MCF 10A (cell line): ENCODE measurements around the gene PAGE2B. TPM values are rescaled to one million over a fixed set of nuclear protein-coding genes. Genes with fewer than 3 reads are reported as not detected.

Experiments used
- Bru-seq: library from RNA; stranded (reverse); fragments of 400-500 nt; gene quantifications from one replicate; lab custom pipeline; 2021; lab: Mats Ljungman, UMichigan
- BruChase-seq, 2 experiments: library from RNA; stranded (reverse); fragments of 400-500 nt; gene quantifications; one replicate each; lab custom pipeline; 2021; lab: Mats Ljungman, UMichigan
- BruUV-seq: library from RNA; stranded (reverse); fragments of 400-500 nt; replicated peaks from 2 replicates; lab custom pipeline; 2021; lab: Mats Ljungman, UMichigan
- CTCF ChIA-PET: fragments of 300-600 bp; sonication (Branson Sonifier 250); formaldehyde crosslinking; extraction: SDS; loops from one replicate; lab custom pipeline; 2021; ENCODE audit warnings: antibody characterized with exemption, inconsistent platforms; lab: Yijun Ruan, JAX
- POLR2A ChIA-PET: fragments of 300-600, 350-650 bp; sonication (Branson Sonifier 250); formaldehyde crosslinking; extraction: SDS; loops from one replicate; lab custom pipeline; 2020; ENCODE audit warnings: antibody characterized with exemption, inconsistent platforms; lab: Yijun Ruan, JAX
- DNase-seq: peaks from one replicate; pipeline ENCODE4 v3.0.0-alpha.2; 2018; ENCODE audit not compliant: unreplicated experiment
- H3K27ac Mint-ChIP-seq: one replicate; pipeline ENCODE4 v1.8.0; 2022; ENCODE audit warnings: mild to moderate bottlenecking, low read depth, mixed read lengths; ENCODE audit not compliant: unreplicated experiment
- H3K27me3 Mint-ChIP-seq: one replicate; pipeline ENCODE4 v1.8.0; 2022; ENCODE audit warnings: mixed read lengths; ENCODE audit not compliant: insufficient read depth, unreplicated experiment
- H3K36me3 Mint-ChIP-seq: one replicate; pipeline ENCODE4 v1.8.0; 2022; ENCODE audit warnings: mild to moderate bottlenecking, moderate library complexity, mixed read lengths; ENCODE audit not compliant: insufficient read depth, unreplicated experiment
- H3K4me1 Mint-ChIP-seq: one replicate; pipeline ENCODE4 v1.8.0; 2022; ENCODE audit warnings: mixed read lengths; ENCODE audit not compliant: insufficient read depth, unreplicated experiment
- H3K4me3 Mint-ChIP-seq: one replicate; pipeline ENCODE4 v1.8.0; 2022; ENCODE audit warnings: mild to moderate bottlenecking, moderate library complexity, mixed read lengths; ENCODE audit not compliant: unreplicated experiment
- H3K9me3 Mint-ChIP-seq: one replicate; pipeline ENCODE4 v1.8.0; 2022; ENCODE audit warnings: mixed read lengths; ENCODE audit not compliant: unreplicated experiment
- CTCF ChIP-seq: fragments of 200-600 bp; IDR thresholded peaks from one replicate; pipeline ENCODE4 v1.8.0; 2022; ENCODE audit warnings: antibody characterized with exemption, mild to moderate bottlenecking; ENCODE audit not compliant: unreplicated experiment
- intact Hi-C: fragments of 100-400 bp; cut with micrococcal nuclease; formaldehyde crosslinking; loops from 2 replicates; pipeline ENCODE4 v1.14.1; 2022
- long read RNA-seq: library from polyadenylated mRNA; stranded (forward); transcript quantifications from one replicate; pipeline ENCODE4 v2.0.0, GENCODE V29; 2022
- total RNA-seq: library from RNA; stranded (reverse); gene quantifications from 2 replicates; pipeline ENCODE4 v1.2.3, GENCODE V29; 2022

The PAGE2B gene
- total RNA-seq (not detected in 2 replicates), Bru-seq, nascent RNA (percentile 14 among the genes with signal in this experiment), BruChase-seq, experiment 1, labeled RNA remaining after a 6-hour chase (percentile 19 among the genes with signal in this experiment), BruChase-seq, experiment 2, labeled RNA remaining after a 2-hour chase (percentile 15 among the genes with signal in this experiment)
- long read RNA-seq, result 0 reads

GRCh38 chrX:55074851-55075467 lies at the start of gene PAGE2B:
TSS of gene PAGE2B (plus strand) at chrX:55075030. CDS start at chrX:55076042, 1,012 bp downstream.
- H3K4me3 Mint-ChIP-seq, result no peak within 1 kb of the TSS
- DNase-seq, result no peak
- intact Hi-C loops, result no loop called here
- ChIA-PET POLR2A (no interaction called here), CTCF (no interaction called here)
- H3K9me3 Mint-ChIP-seq, result peaks cover 7% of the 10 kb centered on the region
- H3K27ac Mint-ChIP-seq, result no peak within 1 kb of the TSS
- H3K36me3 Mint-ChIP-seq, result no peaks in the 10 kb centered on the region
- no TSS peak for BruUV-seq
- H3K4me1 Mint-ChIP-seq, result no peaks in the 10 kb centered on the region
- peaks cover 27% of the 10 kb centered on the region for H3K27me3 Mint-ChIP-seq
- no peak for TF ChIP-seq CTCF

GRCh38 chrX:55026143-55026542 lies 48.7 kb upstream of the PAGE2B start:
- no peak overlapping the region for H3K4me3 Mint-ChIP-seq
- H3K36me3 Mint-ChIP-seq, result no peaks in the 10 kb centered on the region
- DNase-seq, result no peak
- POLR2A ChIA-PET, result no interaction called here
- CTCF ChIA-PET, result no interaction called here
- no peak overlapping the region for H3K27ac Mint-ChIP-seq
- H3K4me1 Mint-ChIP-seq, result no peaks in the 10 kb centered on the region
- peaks cover 34% of the 10 kb centered on the region for H3K27me3 Mint-ChIP-seq
- intact Hi-C loops, result no loop called here
- TF ChIP-seq CTCF, result no peak
- H3K9me3 Mint-ChIP-seq, result no peaks in the 10 kb centered on the region
- no TSS peak for BruUV-seq

- Mint-ChIP-seq H3K36me3 (no peaks in the 10 kb centered on the region), H3K27me3 (peaks cover 37% of the 10 kb centered on the region), H3K4me1 (no peaks in the 10 kb centered on the region), H3K9me3 (no peaks in the 10 kb centered on the region), H3K27ac (no peak overlapping the region), H3K4me3 (no peak overlapping the region)
- ChIA-PET POLR2A (no interaction called here), CTCF (no interaction called here)
- BruUV-seq, result no TSS peak
- DNase-seq, result no peak
- intact Hi-C loops, result no loop called here
- TF ChIP-seq CTCF, result no peak
Observed at GRCh38 chrX:55026840-55027239, 48.0 kb upstream of the PAGE2B start.

- no TSS peak for BruUV-seq
Observed at GRCh38 chrX:55028040-55028439, 46.8 kb upstream of the PAGE2B start.

More at GRCh38 chrX:55028040-55028439, 46.8 kb upstream of the PAGE2B start:
- CTCF ChIA-PET, result interaction anchor here (1.3 kb wide), 1 partner anchor 16 kb away, joined by 4 read pairs; no protein-coding TSS in a partner anchor
- no peak overlapping the region for H3K4me3 Mint-ChIP-seq
- intact Hi-C loops, result no loop called here
- POLR2A ChIA-PET, result no interaction called here
- TF ChIP-seq CTCF, result no peak
- DNase-seq, result no peak
- H3K9me3 Mint-ChIP-seq, result no peaks in the 10 kb centered on the region
- H3K27me3 Mint-ChIP-seq, result peaks cover 49% of the 10 kb centered on the region
- no peak overlapping the region for H3K27ac Mint-ChIP-seq
- H3K36me3 Mint-ChIP-seq, result no peaks in the 10 kb centered on the region
- no peaks in the 10 kb centered on the region for H3K4me1 Mint-ChIP-seq
